OCI-LY1 (cell line): ENCODE results near the gene SLC35A5.

Source experiments
- EZH2 ChIP-seq: fragments of 200-600 bp; sonication (generic), shearing (Covaris generic); IDR thresholded peaks from 2 replicates; pipeline ENCODE4 v1.8.0; 2017; ENCODE audit warnings: borderline replicate concordance, mixed run types, mild to moderate bottlenecking, antibody characterized with exemption, low read length, moderate library complexity, mixed read lengths
- TF ChIP-seq, protein P1 (sequence below): fragments of 200-600 bp; sonication (generic), shearing (Covaris generic); IDR thresholded peaks from 2 replicates; pipeline ENCODE4 v1.5.1; 2017; ENCODE audit warnings: mild to moderate bottlenecking, antibody characterized with exemption, low read length, moderate library complexity, mixed read lengths

DNA sequence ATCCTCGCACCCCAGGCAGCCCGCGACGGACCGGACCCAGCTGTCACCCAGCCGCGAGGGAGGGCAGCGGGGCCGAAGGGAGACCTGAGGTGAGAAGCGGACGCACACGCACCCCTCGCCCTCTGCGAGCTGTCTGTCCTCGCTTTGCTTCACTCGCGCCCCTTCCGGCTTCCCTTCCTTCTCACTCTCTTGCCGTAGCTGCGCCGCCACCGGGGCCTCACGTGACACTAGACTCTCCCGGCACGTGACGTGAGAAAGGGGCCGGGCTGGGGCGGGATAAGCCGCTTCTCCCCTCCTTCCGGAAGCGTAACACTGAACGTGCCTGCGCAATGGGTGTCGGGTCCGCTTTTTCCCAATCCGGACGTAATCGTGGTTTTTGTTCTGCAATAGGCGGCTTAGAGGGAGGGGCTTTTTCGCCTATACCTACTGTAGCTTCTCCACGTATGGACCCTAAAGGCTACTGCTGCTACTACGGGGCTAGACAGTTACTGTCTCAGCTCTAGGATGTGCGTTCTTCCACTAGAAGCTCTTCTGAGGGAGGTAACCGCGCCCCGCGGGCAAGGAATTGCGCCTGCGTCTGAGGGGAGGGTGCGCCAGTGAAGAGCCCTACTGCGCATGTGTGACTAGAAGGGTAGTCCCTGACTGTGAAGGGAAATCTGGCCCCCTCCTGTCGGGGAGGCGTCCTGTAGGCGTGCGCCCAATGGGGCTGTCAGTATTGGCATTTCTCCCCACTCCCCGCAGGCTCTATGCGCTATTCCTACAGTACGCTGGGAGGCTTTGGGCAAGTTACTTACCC lies at the start of gene SLC35A5, which contains the start of gene ATG3:
- TF ChIP-seq, protein P1, sequence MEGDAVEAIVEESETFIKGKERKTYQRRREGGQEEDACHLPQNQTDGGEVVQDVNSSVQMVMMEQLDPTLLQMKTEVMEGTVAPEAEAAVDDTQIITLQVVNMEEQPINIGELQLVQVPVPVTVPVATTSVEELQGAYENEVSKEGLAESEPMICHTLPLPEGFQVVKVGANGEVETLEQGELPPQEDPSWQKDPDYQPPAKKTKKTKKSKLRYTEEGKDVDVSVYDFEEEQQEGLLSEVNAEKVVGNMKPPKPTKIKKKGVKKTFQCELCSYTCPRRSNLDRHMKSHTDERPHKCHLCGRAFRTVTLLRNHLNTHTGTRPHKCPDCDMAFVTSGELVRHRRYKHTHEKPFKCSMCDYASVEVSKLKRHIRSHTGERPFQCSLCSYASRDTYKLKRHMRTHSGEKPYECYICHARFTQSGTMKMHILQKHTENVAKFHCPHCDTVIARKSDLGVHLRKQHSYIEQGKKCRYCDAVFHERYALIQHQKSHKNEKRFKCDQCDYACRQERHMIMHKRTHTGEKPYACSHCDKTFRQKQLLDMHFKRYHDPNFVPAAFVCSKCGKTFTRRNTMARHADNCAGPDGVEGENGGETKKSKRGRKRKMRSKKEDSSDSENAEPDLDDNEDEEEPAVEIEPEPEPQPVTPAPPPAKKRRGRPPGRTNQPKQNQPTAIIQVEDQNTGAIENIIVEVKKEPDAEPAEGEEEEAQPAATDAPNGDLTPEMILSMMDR: no peak
- TF ChIP-seq EZH2: no peak
